Kasumi-1 (cell line): ENCODE measurements around the gene HCFC1.

Experiments used
- DNase-seq, 2 experiments: peaks; one replicate each; lab custom pipeline; 2025; lab: John Stamatoyannopoulos, UW

The HCFC1 gene

GRCh38 chrX:153957224-153957623 is 14.4 kb downstream of the HCFC1 start:
- no peak for DNase-seq

- DNase-seq, result no peak
These were observed 15.3 kb downstream of the HCFC1 start for GRCh38 chrX:153956044-153956907.

GRCh38 chrX:153955228-153955732 is 16.3 kb downstream of the HCFC1 start:
- no peak for DNase-seq

GRCh38 chrX:153954558-153955227 is 16.9 kb downstream of the HCFC1 start:
- DNase-seq, result no peak

GRCh38 chrX:153953892-153954557 is 17.6 kb downstream of the HCFC1 start:
- DNase-seq, result no peak

- peak; percentile 29 to 56 for DNase-seq
These were observed 18.2 kb downstream of the HCFC1 start for GRCh38 chrX:153953342-153953830.

DNA sequence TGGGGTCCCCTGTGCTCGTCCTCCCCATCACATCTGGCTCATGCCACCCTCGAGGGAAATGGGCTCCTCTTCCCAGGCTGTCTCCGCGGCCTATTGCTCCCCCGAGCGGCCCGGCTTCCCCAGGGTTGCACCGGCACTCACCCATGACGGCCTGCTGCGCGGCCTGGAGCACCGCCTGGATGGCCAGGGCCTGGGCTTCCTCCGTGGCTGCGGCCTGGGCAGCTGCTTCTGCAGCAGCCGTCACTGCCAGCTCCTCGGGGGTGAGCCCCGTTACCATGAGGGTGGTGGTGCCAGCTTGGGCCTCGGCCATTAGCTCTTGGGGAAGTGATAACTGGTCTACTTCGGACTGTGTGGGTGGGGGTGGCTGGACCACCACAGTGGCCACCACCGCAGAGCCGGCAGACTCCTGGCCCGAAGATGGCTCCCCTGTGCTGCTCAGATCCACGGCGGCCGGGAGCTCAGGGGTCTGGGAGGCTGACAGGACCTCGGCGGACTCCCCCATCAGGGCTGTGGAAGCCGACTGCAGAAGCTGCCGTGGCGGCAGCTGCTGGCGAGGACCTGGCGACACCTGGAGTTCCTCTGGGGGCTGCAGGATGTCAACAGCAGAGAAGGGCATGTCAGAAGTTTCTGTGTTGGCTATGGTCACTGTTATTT is 19.1 kb downstream of the HCFC1 start:
- no peak for DNase-seq

- no peak for DNase-seq
These were observed 19.8 kb downstream of the HCFC1 start for GRCh38 chrX:153951683-153952372.

GRCh38 chrX:153950127-153950526 is 21.5 kb downstream of the HCFC1 start:
- DNase-seq, result no peak

GRCh38 chrX:153948847-153949805 is 22.5 kb downstream of the HCFC1 start:
- peak; percentile 20 to 31 for DNase-seq

DNA sequence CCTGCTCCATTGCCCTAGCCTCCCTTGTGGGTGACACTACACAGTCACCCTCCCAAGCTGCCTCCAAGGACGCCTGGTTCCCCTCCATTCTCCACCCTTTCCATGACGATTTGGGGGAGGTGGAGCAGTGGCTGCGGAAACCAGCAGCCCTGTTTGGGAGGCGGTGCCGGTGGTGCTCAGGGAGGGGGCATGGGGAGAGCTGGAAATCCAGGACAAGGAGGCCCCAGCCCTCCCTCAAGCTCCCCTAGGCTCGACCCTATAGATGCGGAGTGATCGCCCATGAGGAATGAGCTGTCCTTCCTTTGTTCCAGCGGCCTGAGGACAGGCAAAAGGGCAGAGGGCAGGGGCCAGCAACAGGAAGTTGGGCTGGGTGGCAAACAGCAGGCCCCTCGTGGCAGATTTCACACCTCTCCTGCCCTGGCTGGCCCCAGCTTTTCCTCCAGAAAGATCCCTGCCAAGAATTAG is 23.6 kb downstream of the HCFC1 start:
- no peak for DNase-seq

- peak; percentile 67 to 69 for DNase-seq
These were observed 24.4 kb downstream of the HCFC1 start for GRCh38 chrX:153947009-153947769.

DNA sequence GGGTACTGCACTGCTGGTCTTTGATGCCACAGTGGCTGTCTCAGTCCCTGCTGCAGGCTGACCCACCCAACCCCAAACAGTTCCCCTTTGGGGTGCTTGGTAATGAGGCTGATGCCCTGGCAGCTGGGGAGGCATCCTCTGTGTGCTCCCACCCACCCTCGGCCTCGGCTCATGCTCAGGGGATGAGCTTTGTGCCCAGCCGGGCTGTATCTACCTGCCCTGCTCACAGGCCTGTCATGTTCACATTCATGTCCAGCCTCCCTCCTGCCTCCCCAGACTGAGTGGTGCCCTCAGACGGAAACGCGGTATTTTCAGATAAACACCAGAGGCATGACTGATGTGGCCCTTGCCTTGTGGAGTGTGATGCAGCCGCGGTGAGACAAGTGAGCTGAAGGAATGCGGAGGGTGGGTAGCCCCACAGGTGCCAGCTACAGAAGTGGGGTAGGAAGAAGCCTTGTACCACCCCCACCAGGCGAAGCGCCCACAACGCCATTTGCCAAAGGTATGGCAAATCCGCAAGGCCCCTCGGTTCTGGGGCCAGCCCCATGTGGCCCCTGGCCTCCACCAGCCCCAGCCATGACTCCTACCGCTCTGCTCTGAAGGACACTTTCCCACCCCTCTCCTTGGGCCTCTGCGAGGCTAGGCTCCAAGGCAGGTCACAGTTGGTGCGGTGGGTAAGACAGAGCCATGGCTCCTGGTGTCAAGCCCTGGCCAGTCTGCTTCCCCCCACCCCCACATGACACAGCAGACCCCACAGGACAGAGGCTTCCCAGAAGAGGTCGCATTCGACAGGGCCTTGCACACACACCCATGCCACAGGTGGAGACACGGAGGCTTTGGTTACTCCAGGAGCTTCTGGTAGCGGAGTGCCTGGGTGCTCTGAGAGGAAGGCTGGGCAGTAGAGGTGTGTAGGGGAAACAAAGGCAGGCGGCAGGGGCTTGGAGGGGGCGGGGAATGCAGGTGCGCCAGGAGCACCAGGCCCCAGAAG is 25.4 kb downstream of the HCFC1 start:
- DNase-seq, result no peak

GRCh38 chrX:153944800-153945150 is 26.8 kb downstream of the HCFC1 start:
- DNase-seq, result no peak

GRCh38 chrX:153944140-153944799 is 27.3 kb downstream of the HCFC1 start, which contains the start of gene RENBP:
TSS of gene RENBP (minus strand) at chrX:153944643. CDS start at chrX:153944610, 33 bp downstream.
- DNase-seq, result peak; percentile 16 to 17

DNA sequence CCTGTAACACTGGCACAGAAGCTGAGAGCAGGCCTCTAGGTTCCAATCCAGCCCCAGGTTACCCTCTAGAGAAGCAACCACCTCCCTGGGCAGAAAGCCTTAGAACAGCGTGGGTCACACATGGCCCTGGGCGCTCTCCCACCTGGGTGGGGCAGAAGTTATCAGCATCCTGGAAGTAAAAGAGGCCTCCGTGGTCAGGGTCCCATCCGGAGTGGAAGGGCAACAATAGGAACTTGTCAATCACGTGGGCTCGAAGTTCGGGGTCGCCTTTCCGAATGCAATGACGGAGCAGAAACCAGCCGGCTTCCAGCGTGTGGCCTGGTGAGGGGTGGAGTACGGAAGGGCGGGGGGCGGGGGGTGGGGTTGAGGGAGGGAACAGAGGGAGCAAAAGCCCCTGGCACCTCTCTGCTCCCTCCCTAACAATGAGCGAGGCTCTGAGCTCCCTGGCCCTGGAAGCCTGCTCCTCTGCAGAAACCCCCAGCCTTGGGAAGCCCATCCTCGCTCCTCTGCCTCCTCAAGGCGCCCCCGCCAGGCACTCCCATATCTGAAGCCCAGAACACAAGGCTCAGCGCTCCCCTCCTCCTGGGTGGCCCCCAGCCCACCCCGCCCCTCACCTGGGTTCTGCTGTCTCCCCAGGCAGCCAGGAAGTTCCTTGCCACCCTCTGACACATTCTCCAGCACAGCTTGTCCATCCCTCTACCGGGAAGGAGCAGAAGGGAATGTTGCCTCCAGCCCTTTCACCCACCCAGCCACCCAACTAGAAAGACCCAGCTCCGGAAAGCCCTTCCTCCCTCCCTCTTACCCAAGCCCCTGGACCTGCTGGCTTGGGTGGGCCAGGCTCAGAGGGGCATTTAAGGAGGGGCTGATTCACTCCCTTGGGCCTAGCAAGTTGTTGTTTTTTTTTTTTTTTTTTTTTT is 30.0 kb downstream of the HCFC1 start:
- DNase-seq, result no peak
